H4 (cell line): ENCODE data around the gene RBM44. TPM values are rescaled to one million over a fixed set of nuclear protein-coding genes. Genes with fewer than 3 reads are reported as not detected.
"Not testable (repeated sequence)": the region's sequence is repeated elsewhere in the genome, so short reads cannot be mapped to it uniquely, and the experiment has no call there.

Experiments
- DNase-seq: peaks from one replicate; pipeline ENCODE4 v3.0.0-alpha.2; 2015; ENCODE audit warnings: low spot score
- total RNA-seq: library from RNA; depleted of rRNA; stranded (reverse); fragments of >200 nt; shearing (Covaris generic); gene quantifications from 2 replicates; pipeline ENCODE4 v1.2.3, GENCODE V29; 2014; rRNA removed

The RBM44 gene
- 0.12 TPM in 1 of 2 replicates, not detected in the other for total RNA-seq

GRCh38 chr2:237798236-237799059, at the start of gene RBM44:
Gene RBM44, plus strand, starts transcription at chr2:237798779. Its CDS starts 14,831 bp downstream, at chr2:237813610.
- DNase-seq, result no peak

GRCh38 chr2:237749002-237749401, 49.6 kb upstream of the RBM44 start:
- no peak for DNase-seq

- no peak for DNase-seq
These were observed 48.6 kb upstream of the RBM44 start for GRCh38 chr2:237749961-237750360.

GRCh38 chr2:237750441-237750840, 48.1 kb upstream of the RBM44 start:
- not testable (repeated sequence) for DNase-seq

- DNase-seq, result no peak
These were observed 45.8 kb upstream of the RBM44 start for GRCh38 chr2:237752761-237753165.

GRCh38 chr2:237754182-237754581, 44.4 kb upstream of the RBM44 start:
- DNase-seq, result no peak

GRCh38 chr2:237754626-237755248, 43.8 kb upstream of the RBM44 start:
- DNase-seq, result no peak

GRCh38 chr2:237757616-237758015, 41.0 kb upstream of the RBM44 start:
- no peak for DNase-seq

GRCh38 chr2:237758185-237758584, 40.4 kb upstream of the RBM44 start:
- DNase-seq, result no peak

GRCh38 chr2:237759176-237759575, 39.4 kb upstream of the RBM44 start:
- no peak for DNase-seq

- DNase-seq, result no peak
These were observed 37.8 kb upstream of the RBM44 start for GRCh38 chr2:237760506-237761502.

- not testable (repeated sequence) for DNase-seq
These were observed 36.0 kb upstream of the RBM44 start for GRCh38 chr2:237762291-237763182.

- no peak for DNase-seq
These were observed 34.8 kb upstream of the RBM44 start for GRCh38 chr2:237763812-237764211.

GRCh38 chr2:237765122-237765521, 33.5 kb upstream of the RBM44 start:
- DNase-seq, result not testable (repeated sequence)

GRCh38 chr2:237765875-237766274, 32.7 kb upstream of the RBM44 start:
- no peak for DNase-seq

GRCh38 chr2:237766340-237766739, 32.2 kb upstream of the RBM44 start:
- no peak for DNase-seq

- no peak for DNase-seq
These were observed 26.1 kb upstream of the RBM44 start for GRCh38 chr2:237772513-237772912.

- no peak for DNase-seq
These were observed 24.8 kb upstream of the RBM44 start for GRCh38 chr2:237773826-237774225.

GRCh38 chr2:237774811-237775553, 23.6 kb upstream of the RBM44 start:
- DNase-seq, result peak; percentile 46

- no peak for DNase-seq
These were observed 19.1 kb upstream of the RBM44 start for GRCh38 chr2:237779521-237779920.
